Measurements from ENCODE around the gene IFNB1. TPM values are rescaled to one million over a fixed set of nuclear protein-coding genes. Genes with fewer than 3 reads are reported as not detected.

Gene IFNB1
- total RNA-seq, 1 experiment from 2014 or later: not detected

DNA sequence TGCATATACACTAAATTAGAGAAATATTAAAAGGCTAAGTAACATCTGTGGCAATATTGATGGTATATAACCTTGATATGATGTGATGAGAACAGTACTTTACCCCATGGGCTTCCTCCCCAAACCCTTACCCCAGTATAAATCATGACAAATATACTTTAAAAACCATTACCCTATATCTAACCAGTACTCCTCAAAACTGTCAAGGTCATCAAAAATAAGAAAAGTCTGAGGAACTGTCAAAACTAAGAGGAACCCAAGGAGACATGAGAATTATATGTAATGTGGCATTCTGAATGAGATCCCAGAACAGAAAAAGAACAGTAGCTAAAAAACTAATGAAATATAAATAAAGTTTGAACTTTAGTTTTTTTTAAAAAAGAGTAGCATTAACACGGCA lies 7.3 kb upstream of the IFNB1 start:
- BruUV-seq (replicated peaks): no TSS peak
- CTCF ChIA-PET: no interaction called here
- DNase-seq (no peak), ATAC-seq (no peak)
- no peak overlapping the region for H3K27ac ChIP-seq (ENCODE audit: low read length)
- H3K9ac ChIP-seq (ENCODE audit: low read length): no peak overlapping the region
- no peaks in the 10 kb centered on the region for H3K9me2 ChIP-seq (replicated peaks; ENCODE audit: low read length)
- no peaks in the 10 kb centered on the region for H3K4me1 ChIP-seq (ENCODE audit: insufficient read depth, low read length)
- no peak overlapping the region for H2AFZ ChIP-seq (ENCODE audit: low read length)
- POLR2A ChIA-PET (ENCODE audit: unreplicated experiment): no interaction called here
- no peak overlapping the region for H3K4me3 ChIP-seq (ENCODE audit: low read length)
- no peaks in the 10 kb centered on the region for H3F3A ChIP-seq (ENCODE audit: low read length, unreplicated experiment)
- no peaks in the 10 kb centered on the region for H3K9me3 ChIP-seq (ENCODE audit: low read length)
- H3K36me3 ChIP-seq (ENCODE audit: low read depth, low read length): no peaks in the 10 kb centered on the region
- H3K79me2 ChIP-seq (ENCODE audit: low read length): no peaks in the 10 kb centered on the region
- no peak overlapping the region for H3K4me2 ChIP-seq (ENCODE audit: low read length)
- intact Hi-C loops (cut with micrococcal nuclease): no loop called here
- H3K27me3 ChIP-seq (ENCODE audit: low read length): no peaks in the 10 kb centered on the region
- no peaks in the 10 kb centered on the region for H4K20me1 ChIP-seq (ENCODE audit: low read length)
- TF ChIP-seq EZH2 (IDR thresholded peaks at IDR 0.05; ENCODE audit: low read length, unreplicated experiment) (no peak), EZH2phosphoT487 (IDR thresholded peaks at IDR 0.05; ENCODE audit: borderline replicate concordance, low read length) (no peak)
- TF ChIP-seq, protein P1, sequence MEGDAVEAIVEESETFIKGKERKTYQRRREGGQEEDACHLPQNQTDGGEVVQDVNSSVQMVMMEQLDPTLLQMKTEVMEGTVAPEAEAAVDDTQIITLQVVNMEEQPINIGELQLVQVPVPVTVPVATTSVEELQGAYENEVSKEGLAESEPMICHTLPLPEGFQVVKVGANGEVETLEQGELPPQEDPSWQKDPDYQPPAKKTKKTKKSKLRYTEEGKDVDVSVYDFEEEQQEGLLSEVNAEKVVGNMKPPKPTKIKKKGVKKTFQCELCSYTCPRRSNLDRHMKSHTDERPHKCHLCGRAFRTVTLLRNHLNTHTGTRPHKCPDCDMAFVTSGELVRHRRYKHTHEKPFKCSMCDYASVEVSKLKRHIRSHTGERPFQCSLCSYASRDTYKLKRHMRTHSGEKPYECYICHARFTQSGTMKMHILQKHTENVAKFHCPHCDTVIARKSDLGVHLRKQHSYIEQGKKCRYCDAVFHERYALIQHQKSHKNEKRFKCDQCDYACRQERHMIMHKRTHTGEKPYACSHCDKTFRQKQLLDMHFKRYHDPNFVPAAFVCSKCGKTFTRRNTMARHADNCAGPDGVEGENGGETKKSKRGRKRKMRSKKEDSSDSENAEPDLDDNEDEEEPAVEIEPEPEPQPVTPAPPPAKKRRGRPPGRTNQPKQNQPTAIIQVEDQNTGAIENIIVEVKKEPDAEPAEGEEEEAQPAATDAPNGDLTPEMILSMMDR (conservative IDR thresholded peaks at IDR 0.05; ENCODE audit: low read depth, low read length): no peak

DNA sequence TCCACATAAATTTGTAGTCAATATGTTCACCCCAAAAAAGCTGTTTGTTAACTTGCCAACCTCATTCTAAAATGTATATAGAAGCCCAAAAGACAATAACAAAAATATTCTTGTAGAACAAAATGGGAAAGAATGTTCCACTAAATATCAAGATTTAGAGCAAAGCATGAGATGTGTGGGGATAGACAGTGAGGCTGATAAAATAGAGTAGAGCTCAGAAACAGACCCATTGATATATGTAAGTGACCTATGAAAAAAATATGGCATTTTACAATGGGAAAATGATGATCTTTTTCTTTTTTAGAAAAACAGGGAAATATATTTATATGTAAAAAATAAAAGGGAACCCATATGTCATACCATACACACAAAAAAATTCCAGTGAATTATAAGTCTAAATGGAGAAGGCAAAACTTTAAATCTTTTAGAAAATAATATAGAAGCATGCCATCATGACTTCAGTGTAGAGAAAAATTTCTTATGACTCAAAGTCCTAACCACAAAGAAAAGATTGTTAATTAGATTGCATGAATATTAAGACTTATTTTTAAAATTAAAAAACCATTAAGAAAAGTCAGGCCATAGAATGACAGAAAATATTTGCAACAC lies 6.6 kb upstream of the IFNB1 start:
- no peak overlapping the region for H3K27ac ChIP-seq (ENCODE audit: low read length)
- no peaks in the 10 kb centered on the region for H3K36me3 ChIP-seq (ENCODE audit: low read depth, low read length)
- TF ChIP-seq EZH2 (IDR thresholded peaks at IDR 0.05; ENCODE audit: low read length, unreplicated experiment) (no peak), EZH2phosphoT487 (IDR thresholded peaks at IDR 0.05; ENCODE audit: borderline replicate concordance, low read length) (no peak)
- TF ChIP-seq, protein P1 (conservative IDR thresholded peaks at IDR 0.05; ENCODE audit: low read depth, low read length): no peak
- no peaks in the 10 kb centered on the region for H3K4me1 ChIP-seq (ENCODE audit: insufficient read depth, low read length)
- ChIA-PET POLR2A (ENCODE audit: unreplicated experiment) (no interaction called here), CTCF (no interaction called here)
- no peaks in the 10 kb centered on the region for H3K27me3 ChIP-seq (ENCODE audit: low read length)
- intact Hi-C loops (cut with micrococcal nuclease): no loop called here
- H4K20me1 ChIP-seq (ENCODE audit: low read length): no peaks in the 10 kb centered on the region
- H3K4me3 ChIP-seq (ENCODE audit: low read length): no peak overlapping the region
- no peaks in the 10 kb centered on the region for H3K9me3 ChIP-seq (ENCODE audit: low read length)
- H3F3A ChIP-seq (ENCODE audit: low read length, unreplicated experiment): no peaks in the 10 kb centered on the region
- H2AFZ ChIP-seq (ENCODE audit: low read length): no peak overlapping the region
- no TSS peak for BruUV-seq (replicated peaks)
- H3K9me2 ChIP-seq (replicated peaks; ENCODE audit: low read length): no peaks in the 10 kb centered on the region
- DNase-seq (no peak), ATAC-seq (no peak)
- H3K79me2 ChIP-seq (ENCODE audit: low read length): no peaks in the 10 kb centered on the region
- H3K4me2 ChIP-seq (ENCODE audit: low read length): no peak overlapping the region
- H3K9ac ChIP-seq (ENCODE audit: low read length): no peak overlapping the region

DNA sequence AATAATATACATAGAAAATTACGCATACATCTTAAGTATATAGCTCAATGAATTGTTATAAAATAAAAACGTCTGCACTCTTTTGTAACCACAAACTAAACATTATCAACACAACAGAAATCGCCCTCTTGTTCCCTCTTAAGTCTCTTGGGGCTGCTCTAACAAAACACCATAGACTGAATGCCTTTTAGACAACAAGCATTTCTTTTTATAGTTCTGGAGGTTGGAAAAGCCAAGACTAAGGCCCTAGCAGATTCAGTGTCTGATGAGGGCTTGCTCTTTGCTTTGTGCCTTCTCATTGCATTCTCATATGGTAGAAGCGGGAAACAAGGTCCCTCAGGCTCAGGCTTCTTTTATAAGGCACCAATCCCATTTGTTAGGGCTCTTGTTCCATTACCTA lies 4.9 kb upstream of the IFNB1 start:
- no peaks in the 10 kb centered on the region for H3F3A ChIP-seq (ENCODE audit: low read length, unreplicated experiment)
- no peaks in the 10 kb centered on the region for H3K4me1 ChIP-seq (ENCODE audit: insufficient read depth, low read length)
- H3K4me3 ChIP-seq (ENCODE audit: low read length): no peak overlapping the region
- ATAC-seq (no peak), DNase-seq (no peak)
- intact Hi-C loops (cut with micrococcal nuclease): no loop called here
- BruUV-seq (replicated peaks): no TSS peak
- H2AFZ ChIP-seq (ENCODE audit: low read length): no peak overlapping the region
- CTCF ChIA-PET: no interaction called here
- H3K9me3 ChIP-seq (ENCODE audit: low read length): no peaks in the 10 kb centered on the region
- H3K9me2 ChIP-seq (replicated peaks; ENCODE audit: low read length): no peaks in the 10 kb centered on the region
- no peaks in the 10 kb centered on the region for H3K36me3 ChIP-seq (ENCODE audit: low read depth, low read length)
- no peaks in the 10 kb centered on the region for H3K79me2 ChIP-seq (ENCODE audit: low read length)
- no peak overlapping the region for H3K4me2 ChIP-seq (ENCODE audit: low read length)
- TF ChIP-seq, protein P1 (conservative IDR thresholded peaks at IDR 0.05; ENCODE audit: low read depth, low read length): no peak
- TF ChIP-seq EZH2phosphoT487 (IDR thresholded peaks at IDR 0.05; ENCODE audit: borderline replicate concordance, low read length) (no peak), EZH2 (IDR thresholded peaks at IDR 0.05; ENCODE audit: low read length, unreplicated experiment) (no peak)
- H3K9ac ChIP-seq (ENCODE audit: low read length): no peak overlapping the region
- POLR2A ChIA-PET (ENCODE audit: unreplicated experiment): no interaction called here
- H4K20me1 ChIP-seq (ENCODE audit: low read length): no peaks in the 10 kb centered on the region
- H3K27ac ChIP-seq (ENCODE audit: low read length): no peak overlapping the region
- no peaks in the 10 kb centered on the region for H3K27me3 ChIP-seq (ENCODE audit: low read length)

Data from PC-3 (cell line).